Middle frontal gyrus (tissue), 1 donor: ENCODE measurements around the gene AUTS2.

Source experiments
- DNase-seq: peaks from one replicate; pipeline ENCODE4 v3.0.0-alpha.2; 2015; ENCODE audit warnings: low spot score; ENCODE audit errors: extremely low spot score

AUTS2 gene

GRCh38 chr7:70165477-70166170 lies 567.3 kb downstream of the AUTS2 start:
- no peak for DNase-seq

- no peak for DNase-seq
These were observed 573.2 kb downstream of the AUTS2 start for GRCh38 chr7:70171369-70171920.

GRCh38 chr7:70177166-70177565 lies 578.9 kb downstream of the AUTS2 start:
- no peak for DNase-seq

GRCh38 chr7:70178211-70178610 lies 579.9 kb downstream of the AUTS2 start:
- no peak for DNase-seq

- DNase-seq: no peak
These were observed 580.5 kb downstream of the AUTS2 start for GRCh38 chr7:70178787-70179186.

- no peak for DNase-seq
These were observed 584.2 kb downstream of the AUTS2 start for GRCh38 chr7:70182521-70182920.

- DNase-seq: no peak
These were observed 585.0 kb downstream of the AUTS2 start for GRCh38 chr7:70183278-70183677.

GRCh38 chr7:70188901-70189650 lies 590.8 kb downstream of the AUTS2 start:
- no peak for DNase-seq

- no peak for DNase-seq
These were observed 591.5 kb downstream of the AUTS2 start for GRCh38 chr7:70189776-70190175.

GRCh38 chr7:70190281-70190680 lies 592.0 kb downstream of the AUTS2 start:
- DNase-seq: no peak

GRCh38 chr7:70193514-70193913 lies 595.2 kb downstream of the AUTS2 start:
- DNase-seq: no peak

GRCh38 chr7:70208236-70209063 lies 610.2 kb downstream of the AUTS2 start:
- no peak for DNase-seq

GRCh38 chr7:70210200-70210935 lies 612.1 kb downstream of the AUTS2 start:
- no peak for DNase-seq

GRCh38 chr7:70210936-70211310 lies 612.6 kb downstream of the AUTS2 start:
- DNase-seq: no peak

GRCh38 chr7:70212281-70212680 lies 614.0 kb downstream of the AUTS2 start:
- no peak for DNase-seq

GRCh38 chr7:70214071-70214470 lies 615.8 kb downstream of the AUTS2 start:
- no peak for DNase-seq

- no peak for DNase-seq
These were observed 617.2 kb downstream of the AUTS2 start for GRCh38 chr7:70215491-70215890.

GRCh38 chr7:70217571-70217970 lies 619.3 kb downstream of the AUTS2 start:
- no peak for DNase-seq

- no peak for DNase-seq
These were observed 619.7 kb downstream of the AUTS2 start for GRCh38 chr7:70218006-70218405.

- DNase-seq: no peak
These were observed 620.8 kb downstream of the AUTS2 start for GRCh38 chr7:70219061-70219460.

- DNase-seq: no peak
These were observed 631.0 kb downstream of the AUTS2 start for GRCh38 chr7:70229242-70229641.
